Measurements from ENCODE around the gene CUEDC2.

GRCh38 chr10:102394079-102394800, 38.1 kb downstream of the CUEDC2 start:
- peak; percentile 42 for TF ChIP-seq CTCF (IDR thresholded peaks at IDR 0.05; ENCODE audit: poor library complexity, severe bottlenecking)
- TF ChIP-seq EZH2 (IDR thresholded peaks at IDR 0.05; ENCODE audit: borderline replicate concordance, insufficient read depth, low read length, poor library complexity, severe bottlenecking): no peak
- TF ChIP-seq POLR2AphosphoS5 (IDR thresholded peaks at IDR 0.05): peak; percentile 7
- no peak for TF ChIP-seq EP300 (conservative IDR thresholded peaks at IDR 0.05; ENCODE audit: poor library complexity, severe bottlenecking)
- TF ChIP-seq REST (IDR thresholded peaks at IDR 0.05; ENCODE audit: borderline replicate concordance): no peak
- TF ChIP-seq RAD21 (conservative IDR thresholded peaks at IDR 0.05): peak; percentile 84
- TF ChIP-seq TAF1 (IDR thresholded peaks at IDR 0.05; ENCODE audit: low read depth): no peak
- TF ChIP-seq MXI1 (conservative IDR thresholded peaks at IDR 0.05; ENCODE audit: poor library complexity, severe bottlenecking): peak; percentile 25

Measured in neural cell (in vitro differentiated cells).